Stimulated activated CD8-positive, alpha-beta memory T cell treated with anti-CD3 and anti-CD28 coated beads, Interleukin-12 subunit alpha, Interleukin-12 subunit beta, amount 100 ng/mL, for 24 hours (primary cell): Measurements from ENCODE around the gene HAAO.

Source experiments
- DNase-seq: peaks from one replicate; pipeline ENCODE4 v3.0.0-alpha.2; 2020; ENCODE audit errors: extremely low read depth

The HAAO gene

GRCh38 chr2:42793334-42794270 is 1.2 kb upstream of the HAAO start:
- no peak for DNase-seq

GRCh38 chr2:42792087-42792582 is 248 bp downstream of the HAAO start:
- DNase-seq: no peak

- no peak for DNase-seq
Observed at GRCh38 chr2:42791606-42792005, 777 bp downstream of the HAAO start.

GRCh38 chr2:42789751-42790150 is 2.6 kb downstream of the HAAO start:
- DNase-seq: no peak

- no peak for DNase-seq
Observed at GRCh38 chr2:42788882-42789281, 3.5 kb downstream of the HAAO start.

GRCh38 chr2:42788478-42788793 is 3.9 kb downstream of the HAAO start:
- DNase-seq: no peak

- no peak for DNase-seq
Observed at GRCh38 chr2:42787788-42788477, 4.5 kb downstream of the HAAO start.

- DNase-seq: no peak
Observed at GRCh38 chr2:42787424-42787787, 5.0 kb downstream of the HAAO start.

GRCh38 chr2:42786561-42787345 is 5.6 kb downstream of the HAAO start:
- no peak for DNase-seq

- DNase-seq: no peak
Observed at GRCh38 chr2:42784204-42784880, 8.0 kb downstream of the HAAO start.

- no peak for DNase-seq
Observed at GRCh38 chr2:42783511-42783910, 8.9 kb downstream of the HAAO start.

- DNase-seq: no peak
Observed at GRCh38 chr2:42781181-42781580, 11.2 kb downstream of the HAAO start.

GRCh38 chr2:42777883-42778805 is 14.2 kb downstream of the HAAO start:
- no peak for DNase-seq

GRCh38 chr2:42775810-42776209 is 16.6 kb downstream of the HAAO start:
- no peak for DNase-seq

GRCh38 chr2:42775186-42775585 is 17.2 kb downstream of the HAAO start:
- DNase-seq: no peak

- DNase-seq: no peak
Observed at GRCh38 chr2:42771546-42772153, 20.7 kb downstream of the HAAO start.

GRCh38 chr2:42770288-42771131 is 21.9 kb downstream of the HAAO start:
- DNase-seq: no peak

GRCh38 chr2:42769583-42770287 is 22.6 kb downstream of the HAAO start:
- DNase-seq: no peak
